Measurements from ENCODE around the gene SYNE4. TPM values are rescaled to one million over a fixed set of nuclear protein-coding genes. Genes with fewer than 3 reads are reported as not detected.

The SYNE4 gene
- total and polyA plus RNA-seq, 9 of the 15 experiments (the other 6 are each of a cell fraction or from before 2014, with no cell fraction given): 0.03 to 0.65 (median 0.29) TPM

- TF ChIP-seq CBX2 (IDR thresholded peaks at IDR 0.05; ENCODE audit: insufficient read depth, low read length, poor library complexity, severe bottlenecking): no peak
- no peak for TF ChIP-seq SNRNP70 (optimal IDR thresholded peaks at IDR 0.05; ENCODE audit: low read depth, low read length)
- no peak for TF ChIP-seq ZNF174 (CRISPR knock-in tag; IDR thresholded peaks at IDR 0.05)
- no peak for TF ChIP-seq U2AF1 (optimal IDR thresholded peaks at IDR 0.05; ENCODE audit: low read depth, low read length)
- no peak for TF ChIP-seq FOXA1 (IDR thresholded peaks at IDR 0.05; ENCODE audit: borderline replicate concordance)
- no peak for TF ChIP-seq ZNF134 (CRISPR knock-in tag; conservative IDR thresholded peaks at IDR 0.05)
- no peak for TF ChIP-seq ZNF785 (CRISPR knock-in tag; IDR thresholded peaks at IDR 0.05)
- TF ChIP-seq HDGF (IDR thresholded peaks at IDR 0.05): no peak
- TF ChIP-seq GATAD2B (IDR thresholded peaks at IDR 0.05; ENCODE audit: borderline replicate concordance): no peak
- TF ChIP-seq, protein P1, sequence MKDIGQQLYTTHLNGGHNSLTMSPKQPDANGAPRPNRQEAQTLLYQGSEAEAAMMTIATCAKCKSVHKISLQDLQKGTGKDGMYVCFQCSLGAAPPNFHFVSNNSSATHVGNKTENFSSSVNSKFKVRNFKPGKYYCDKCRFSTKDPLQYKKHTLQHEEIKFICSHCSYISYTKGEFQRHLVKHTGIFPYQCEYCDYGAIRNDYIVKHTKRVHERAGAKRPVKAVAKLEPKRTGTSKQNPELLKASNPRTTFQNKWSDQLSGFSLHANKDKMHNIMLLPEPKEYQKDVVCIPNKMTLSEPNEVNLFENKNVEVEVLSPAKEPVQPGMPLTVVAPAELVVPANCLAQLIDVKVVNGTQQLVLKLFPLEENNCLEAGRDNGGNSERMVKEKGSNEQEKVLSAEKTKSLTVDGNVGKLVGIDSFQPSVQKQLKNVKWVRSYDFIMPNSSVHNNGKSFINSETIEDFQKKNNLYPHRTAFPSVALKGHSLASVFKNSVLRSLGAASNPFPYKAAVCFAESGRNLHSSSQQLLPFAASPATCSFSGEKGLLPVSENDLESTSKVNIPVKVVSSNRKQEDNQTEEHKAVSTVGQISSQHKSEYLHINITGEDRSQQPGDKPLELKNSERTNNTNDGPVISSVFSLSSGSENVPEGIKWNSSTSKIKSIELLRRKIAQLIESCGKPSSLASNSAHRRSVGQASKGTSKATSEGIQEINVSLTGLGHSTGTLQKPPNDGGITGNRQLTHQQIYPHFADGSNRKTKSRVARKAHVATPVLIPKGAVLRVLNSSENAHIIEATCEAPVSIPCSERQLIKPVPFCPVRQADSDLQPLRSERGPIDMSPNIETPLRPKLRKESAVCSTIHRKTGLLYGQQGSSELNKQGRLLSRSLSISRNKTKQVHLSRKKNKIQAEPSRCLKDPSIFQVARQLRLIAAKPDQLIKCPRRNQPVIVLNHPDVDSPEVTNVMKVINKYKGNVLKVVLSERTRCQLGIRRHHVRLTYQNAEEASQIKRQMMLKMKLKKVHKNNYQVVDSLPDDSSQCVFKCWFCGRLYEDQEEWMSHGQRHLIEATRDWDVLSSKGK (CRISPR knock-in tag; IDR thresholded peaks at IDR 0.05): no peak
- no peak for TF ChIP-seq RBM34 (IDR thresholded peaks at IDR 0.05; ENCODE audit: borderline replicate concordance, insufficient read depth, low read length)
- TF ChIP-seq, protein P2, sequence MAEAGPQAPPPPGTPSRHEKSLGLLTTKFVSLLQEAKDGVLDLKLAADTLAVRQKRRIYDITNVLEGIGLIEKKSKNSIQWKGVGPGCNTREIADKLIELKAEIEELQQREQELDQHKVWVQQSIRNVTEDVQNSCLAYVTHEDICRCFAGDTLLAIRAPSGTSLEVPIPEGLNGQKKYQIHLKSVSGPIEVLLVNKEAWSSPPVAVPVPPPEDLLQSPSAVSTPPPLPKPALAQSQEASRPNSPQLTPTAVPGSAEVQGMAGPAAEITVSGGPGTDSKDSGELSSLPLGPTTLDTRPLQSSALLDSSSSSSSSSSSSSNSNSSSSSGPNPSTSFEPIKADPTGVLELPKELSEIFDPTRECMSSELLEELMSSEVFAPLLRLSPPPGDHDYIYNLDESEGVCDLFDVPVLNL (CRISPR knock-in tag; IDR thresholded peaks at IDR 0.05; ENCODE audit: low read depth): peak; percentile 69; the same call in 1 of the 2 replicates
- peak in 1 of 2 experiments; percentile 87; a peak in 2 of 4 replicates for TF ChIP-seq HDAC1 (IDR thresholded peaks at IDR 0.05)
- TF ChIP-seq GABPB2 (CRISPR knock-in tag; conservative IDR thresholded peaks at IDR 0.05): no peak
- TF ChIP-seq, protein P3, sequence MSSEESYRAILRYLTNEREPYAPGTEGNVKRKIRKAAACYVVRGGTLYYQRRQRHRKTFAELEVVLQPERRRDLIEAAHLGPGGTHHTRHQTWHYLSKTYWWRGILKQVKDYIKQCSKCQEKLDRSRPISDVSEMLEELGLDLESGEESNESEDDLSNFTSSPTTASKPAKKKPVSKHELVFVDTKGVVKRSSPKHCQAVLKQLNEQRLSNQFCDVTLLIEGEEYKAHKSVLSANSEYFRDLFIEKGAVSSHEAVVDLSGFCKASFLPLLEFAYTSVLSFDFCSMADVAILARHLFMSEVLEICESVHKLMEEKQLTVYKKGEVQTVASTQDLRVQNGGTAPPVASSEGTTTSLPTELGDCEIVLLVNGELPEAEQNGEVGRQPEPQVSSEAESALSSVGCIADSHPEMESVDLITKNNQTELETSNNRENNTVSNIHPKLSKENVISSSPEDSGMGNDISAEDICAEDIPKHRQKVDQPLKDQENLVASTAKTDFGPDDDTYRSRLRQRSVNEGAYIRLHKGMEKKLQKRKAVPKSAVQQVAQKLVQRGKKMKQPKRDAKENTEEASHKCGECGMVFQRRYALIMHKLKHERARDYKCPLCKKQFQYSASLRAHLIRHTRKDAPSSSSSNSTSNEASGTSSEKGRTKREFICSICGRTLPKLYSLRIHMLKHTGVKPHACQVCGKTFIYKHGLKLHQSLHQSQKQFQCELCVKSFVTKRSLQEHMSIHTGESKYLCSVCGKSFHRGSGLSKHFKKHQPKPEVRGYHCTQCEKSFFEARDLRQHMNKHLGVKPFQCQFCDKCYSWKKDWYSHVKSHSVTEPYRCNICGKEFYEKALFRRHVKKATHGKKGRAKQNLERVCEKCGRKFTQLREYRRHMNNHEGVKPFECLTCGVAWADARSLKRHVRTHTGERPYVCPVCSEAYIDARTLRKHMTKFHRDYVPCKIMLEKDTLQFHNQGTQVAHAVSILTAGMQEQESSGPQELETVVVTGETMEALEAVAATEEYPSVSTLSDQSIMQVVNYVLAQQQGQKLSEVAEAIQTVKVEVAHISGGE (CRISPR knock-in tag; IDR thresholded peaks at IDR 0.05): no peak
- TF ChIP-seq SRSF1 (IDR thresholded peaks at IDR 0.05; ENCODE audit: low read depth, low read length): no peak
- TF ChIP-seq NBN (IDR thresholded peaks at IDR 0.05; ENCODE audit: low read depth): no peak
- TF ChIP-seq MAX (CRISPR knock-in tag; IDR thresholded peaks at IDR 0.05): peak; percentile 39
Measured at GRCh38 chr19:36014012-36014924, 5.7 kb upstream of the SYNE4 start, which contains the start of gene ALKBH6 (continued).

All from K562 (cell line).